Nephron (organoid): ENCODE data around the gene CORO7.

Experiments
- H3K27ac Mint-ChIP-seq, 3 experiments: 2 replicates each; pipeline ENCODE4 v1.8.0; 2020; ENCODE audit warnings: mixed read lengths in 3 of 3, mild to moderate bottlenecking in 2 of 3, moderate library complexity in 1 of 3
- H3K27me3 Mint-ChIP-seq: 2 replicates; pipeline ENCODE4 v1.8.0; 2021; ENCODE audit warnings: low read depth, mild to moderate bottlenecking, moderate library complexity, mixed read lengths
- H3K36me3 Mint-ChIP-seq: 2 replicates; pipeline ENCODE4 v1.8.0; 2020; ENCODE audit warnings: low read depth, mixed read lengths
- H3K4me1 Mint-ChIP-seq: 2 replicates; pipeline ENCODE4 v1.8.0; 2020; ENCODE audit warnings: mixed read lengths
- H3K4me3 Mint-ChIP-seq, 3 experiments: 2 replicates each; pipeline ENCODE4 v1.8.0; 2020; ENCODE audit warnings: mild to moderate bottlenecking in 3 of 3, mixed read lengths in 3 of 3, moderate library complexity in 2 of 3
- H3K9me3 Mint-ChIP-seq: 2 replicates; pipeline ENCODE4 v1.8.0; 2020; ENCODE audit warnings: mixed read lengths
- TF ChIP-seq, protein P1 (sequence below), 3 experiments: fragments of 200-600 bp; sonication (generic); IDR thresholded peaks; one replicate each; pipeline ENCODE4 v1.5.0; 2021; ENCODE audit warnings: antibody characterized with exemption in 3 of 3; ENCODE audit not compliant: unreplicated experiment in 3 of 3

Gene CORO7

DNA sequence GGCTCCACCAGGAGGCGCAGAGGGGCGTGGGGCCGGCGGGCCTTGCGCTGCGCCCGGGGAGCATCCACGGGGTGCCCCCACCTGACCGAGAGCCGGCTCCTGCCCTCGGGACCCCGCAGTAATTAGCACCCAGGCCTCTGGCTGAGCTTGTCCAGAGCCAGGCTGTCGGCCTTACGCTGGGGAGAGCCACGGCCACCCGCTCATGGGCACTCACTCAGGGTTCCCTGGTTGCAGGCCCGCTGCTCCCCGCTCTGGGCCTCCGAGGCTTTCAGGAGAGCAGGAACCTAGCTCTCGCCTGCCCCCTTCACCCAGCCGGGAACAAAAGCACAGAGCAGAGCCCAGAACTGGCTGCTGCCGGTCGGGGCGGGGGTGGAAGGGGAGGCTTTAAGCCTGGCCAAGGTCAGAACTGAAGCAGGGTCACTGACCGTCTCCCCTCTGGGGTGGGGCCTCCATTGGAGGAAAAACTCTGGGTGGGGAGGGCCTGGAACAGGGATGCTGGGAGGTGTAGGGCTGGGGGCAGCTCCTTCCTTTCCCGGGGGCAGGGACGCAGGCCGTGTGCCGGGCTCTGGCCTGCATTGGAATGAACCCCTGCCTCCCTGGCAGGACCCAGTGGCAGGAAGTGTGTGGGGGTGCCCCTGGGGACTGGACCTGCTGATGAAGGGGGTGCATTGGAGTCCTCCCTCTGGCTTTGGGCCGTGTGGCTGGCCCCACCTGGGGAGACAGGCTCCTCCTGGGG lies 88.2 kb downstream of the CORO7 start:
- TF ChIP-seq, protein P1, sequence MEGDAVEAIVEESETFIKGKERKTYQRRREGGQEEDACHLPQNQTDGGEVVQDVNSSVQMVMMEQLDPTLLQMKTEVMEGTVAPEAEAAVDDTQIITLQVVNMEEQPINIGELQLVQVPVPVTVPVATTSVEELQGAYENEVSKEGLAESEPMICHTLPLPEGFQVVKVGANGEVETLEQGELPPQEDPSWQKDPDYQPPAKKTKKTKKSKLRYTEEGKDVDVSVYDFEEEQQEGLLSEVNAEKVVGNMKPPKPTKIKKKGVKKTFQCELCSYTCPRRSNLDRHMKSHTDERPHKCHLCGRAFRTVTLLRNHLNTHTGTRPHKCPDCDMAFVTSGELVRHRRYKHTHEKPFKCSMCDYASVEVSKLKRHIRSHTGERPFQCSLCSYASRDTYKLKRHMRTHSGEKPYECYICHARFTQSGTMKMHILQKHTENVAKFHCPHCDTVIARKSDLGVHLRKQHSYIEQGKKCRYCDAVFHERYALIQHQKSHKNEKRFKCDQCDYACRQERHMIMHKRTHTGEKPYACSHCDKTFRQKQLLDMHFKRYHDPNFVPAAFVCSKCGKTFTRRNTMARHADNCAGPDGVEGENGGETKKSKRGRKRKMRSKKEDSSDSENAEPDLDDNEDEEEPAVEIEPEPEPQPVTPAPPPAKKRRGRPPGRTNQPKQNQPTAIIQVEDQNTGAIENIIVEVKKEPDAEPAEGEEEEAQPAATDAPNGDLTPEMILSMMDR (IDR thresholded peaks at IDR 0.05; ENCODE audit: unreplicated experiment in 3 of 3), result peak; percentile 62 to 66 (median 63)
- Mint-ChIP-seq H3K4me3 (peak overlapping the region; percentile 49 to 76 (median 55)), H3K4me1 (peaks cover 23% of the 10 kb centered on the region), H3K9me3 (no peaks in the 10 kb centered on the region), H3K36me3 (no peaks in the 10 kb centered on the region), H3K27ac (peak overlapping the region; percentile 64 to 81 (median 78)), H3K27me3 (no peaks in the 10 kb centered on the region)

DNA sequence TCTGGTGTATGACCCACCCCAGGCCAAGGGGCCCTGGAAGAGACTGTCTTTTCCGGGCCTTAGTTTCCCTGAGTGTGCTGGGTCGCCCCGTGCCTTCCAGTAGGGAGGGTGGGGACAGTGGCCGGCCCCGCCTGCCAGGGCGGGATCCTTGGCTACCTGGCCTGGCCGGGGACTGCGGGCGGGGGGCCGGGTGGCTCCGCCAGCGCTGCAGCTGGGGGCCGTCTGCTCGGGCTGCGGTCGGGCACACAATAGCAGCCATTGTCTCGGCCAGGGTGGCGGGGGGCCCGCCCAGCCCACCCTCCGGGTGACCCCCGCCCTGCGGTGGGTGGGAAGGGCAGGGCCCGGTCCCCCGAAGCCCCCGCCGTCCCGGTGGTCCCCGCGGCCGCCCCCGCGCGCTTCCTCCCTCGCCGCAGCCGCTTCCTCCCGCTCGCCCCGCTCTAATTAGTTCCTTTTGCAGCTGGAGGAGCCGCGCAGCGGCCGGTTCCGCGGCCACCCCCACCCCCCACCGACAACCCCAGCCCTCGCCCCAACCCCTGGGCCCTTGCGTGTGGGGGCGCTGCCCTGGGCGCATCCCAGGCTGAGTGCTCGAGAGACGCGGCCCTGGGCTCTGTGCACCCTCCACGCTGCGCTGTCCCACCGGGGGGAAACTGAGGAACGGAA lies 88.9 kb downstream of the CORO7 start:
- H3K27ac Mint-ChIP-seq, result no peak overlapping the region
- H3K36me3 Mint-ChIP-seq, result no peaks in the 10 kb centered on the region
- H3K4me1 Mint-ChIP-seq, result peaks cover 23% of the 10 kb centered on the region
- no peaks in the 10 kb centered on the region for H3K27me3 Mint-ChIP-seq
- no peaks in the 10 kb centered on the region for H3K9me3 Mint-ChIP-seq
- TF ChIP-seq, protein P1 (IDR thresholded peaks at IDR 0.05; ENCODE audit: unreplicated experiment in 3 of 3), result no peak
- peak overlapping the region in 2 of 3 experiments; percentile 31 to 54 for H3K4me3 Mint-ChIP-seq

DNA sequence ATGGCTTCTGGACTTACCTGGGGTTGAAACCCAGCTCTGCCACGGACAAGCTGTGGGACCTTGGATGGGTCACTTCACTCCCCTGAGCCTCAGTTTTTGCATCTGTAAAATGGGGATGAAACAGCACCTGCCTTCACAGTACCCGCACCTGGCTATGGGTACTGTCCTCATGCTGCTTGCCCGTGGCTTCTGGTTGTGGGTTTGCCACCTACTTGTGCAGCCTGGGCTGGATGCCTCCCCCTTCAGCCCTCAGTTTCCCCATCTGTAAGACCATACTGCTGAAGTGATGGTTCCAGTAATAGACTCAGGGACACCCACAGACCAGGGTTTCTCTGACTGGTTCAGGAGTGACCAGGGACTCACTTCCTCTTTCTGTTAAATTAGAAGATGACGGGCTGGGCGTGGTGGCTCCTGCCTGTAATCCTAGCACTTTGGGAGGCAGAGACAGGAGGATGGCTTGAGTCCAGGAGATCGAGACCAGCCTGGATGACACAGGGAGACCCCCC lies 91.1 kb downstream of the CORO7 start:
- Mint-ChIP-seq H3K27me3 (no peaks in the 10 kb centered on the region), H3K9me3 (no peaks in the 10 kb centered on the region), H3K36me3 (no peaks in the 10 kb centered on the region), H3K4me3 (peak overlapping the region in 1 of 3 experiments; percentile 46), H3K27ac (peak overlapping the region; percentile 53 to 73 (median 64)), H3K4me1 (peaks cover 24% of the 10 kb centered on the region)
- TF ChIP-seq, protein P1 (IDR thresholded peaks at IDR 0.05; ENCODE audit: unreplicated experiment in 3 of 3), result no peak

DNA sequence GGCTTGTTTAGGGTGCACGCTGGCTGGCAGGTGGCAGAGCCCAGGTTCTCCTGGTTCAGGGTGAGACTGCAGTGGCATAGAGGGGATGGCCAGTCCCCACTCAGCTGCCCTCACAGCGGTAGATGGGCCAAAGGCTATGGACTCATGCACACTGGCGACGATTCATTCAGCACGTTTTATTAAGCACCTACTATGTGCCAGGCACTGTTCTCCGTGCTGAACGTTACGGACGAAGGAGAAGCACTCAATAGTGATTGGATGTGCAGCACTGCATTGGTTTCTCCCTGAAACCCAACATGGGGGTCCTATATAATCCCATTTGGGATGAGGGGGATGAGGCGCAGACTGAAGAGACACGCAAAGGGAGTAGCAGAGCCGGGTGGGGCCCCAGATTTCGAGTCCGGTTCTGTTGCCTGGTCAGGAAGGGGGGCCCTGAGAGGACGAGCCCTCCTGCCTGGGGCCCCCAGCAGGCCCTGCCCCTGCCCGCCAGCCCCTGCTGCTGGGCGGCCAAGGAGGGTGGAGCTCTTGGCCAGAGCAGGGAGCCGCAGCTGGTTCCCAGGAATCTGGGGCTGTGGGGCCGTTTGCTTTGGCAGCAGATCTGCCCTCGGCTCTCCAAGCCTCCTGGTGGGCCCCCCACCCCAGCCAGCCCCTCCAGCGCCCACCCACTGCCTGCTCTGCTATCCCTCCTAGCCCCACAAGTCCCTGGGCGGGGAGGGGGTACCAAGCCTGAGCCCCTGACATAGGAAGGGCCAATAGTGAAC lies 91.7 kb downstream of the CORO7 start:
- H3K4me1 Mint-ChIP-seq, result peaks cover 25% of the 10 kb centered on the region
- H3K36me3 Mint-ChIP-seq, result no peaks in the 10 kb centered on the region
- no peaks in the 10 kb centered on the region for H3K9me3 Mint-ChIP-seq
- no peaks in the 10 kb centered on the region for H3K27me3 Mint-ChIP-seq
- TF ChIP-seq, protein P1 (IDR thresholded peaks at IDR 0.05; ENCODE audit: unreplicated experiment in 3 of 3), result no peak
- peak overlapping the region; percentile 93 to 99 (median 96) for H3K27ac Mint-ChIP-seq
- peak overlapping the region; percentile 58 to 69 (median 63) for H3K4me3 Mint-ChIP-seq

DNA sequence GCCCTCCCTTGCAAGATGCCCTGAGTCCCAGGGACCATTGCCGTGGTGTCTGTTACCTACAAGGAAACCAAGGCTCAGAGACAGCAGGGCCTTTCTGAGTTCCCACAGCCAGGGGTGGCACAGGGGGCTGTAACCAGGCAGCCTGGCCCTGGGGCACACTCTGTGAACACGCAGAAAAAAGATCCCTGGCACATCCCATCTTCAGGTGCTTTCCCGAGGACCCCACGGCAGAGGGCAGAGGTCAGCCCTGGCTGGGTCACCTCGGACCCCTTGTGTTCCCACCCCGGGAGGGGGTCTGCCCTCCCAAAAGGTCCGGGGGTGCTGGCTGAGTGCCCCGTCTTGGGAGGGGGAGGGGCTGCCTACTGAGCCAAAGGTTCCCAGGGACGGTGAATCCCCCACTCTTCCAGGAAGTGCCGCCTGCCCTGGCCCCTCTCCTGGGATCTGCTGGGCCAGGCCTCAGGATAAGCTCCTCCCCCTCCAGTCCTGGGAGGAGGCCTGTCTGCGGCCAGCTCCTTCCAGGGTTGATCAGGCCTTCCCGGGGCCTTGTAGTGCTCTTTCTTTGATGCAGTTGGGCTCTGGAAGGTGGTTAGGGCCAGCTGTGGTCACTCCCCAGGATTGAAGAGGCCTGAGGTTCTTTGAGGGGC lies 92.4 kb downstream of the CORO7 start:
- Mint-ChIP-seq H3K27ac (peak overlapping the region; percentile 93 to 99 (median 96)), H3K4me1 (peaks cover 24% of the 10 kb centered on the region), H3K27me3 (no peaks in the 10 kb centered on the region), H3K9me3 (no peaks in the 10 kb centered on the region), H3K36me3 (no peaks in the 10 kb centered on the region), H3K4me3 (peak overlapping the region; percentile 58 to 69 (median 63))
- TF ChIP-seq, protein P1 (IDR thresholded peaks at IDR 0.05; ENCODE audit: unreplicated experiment in 3 of 3), result no peak
